Placental epithelial cell (primary cell): ENCODE data around the gene PCDHGC5. TPM values are rescaled to one million over a fixed set of nuclear protein-coding genes. Genes with fewer than 3 reads are reported as not detected.

Experiments
- total RNA-seq: library from RNA; depleted of rRNA; stranded (reverse); fragments of >200 nt; gene quantifications from 2 replicates; pipeline ENCODE4 v1.2.3, GENCODE V29; 2012

PCDHGC5 gene
- 0.22 and 1.6 TPM in 2 replicates for total RNA-seq

DNA sequence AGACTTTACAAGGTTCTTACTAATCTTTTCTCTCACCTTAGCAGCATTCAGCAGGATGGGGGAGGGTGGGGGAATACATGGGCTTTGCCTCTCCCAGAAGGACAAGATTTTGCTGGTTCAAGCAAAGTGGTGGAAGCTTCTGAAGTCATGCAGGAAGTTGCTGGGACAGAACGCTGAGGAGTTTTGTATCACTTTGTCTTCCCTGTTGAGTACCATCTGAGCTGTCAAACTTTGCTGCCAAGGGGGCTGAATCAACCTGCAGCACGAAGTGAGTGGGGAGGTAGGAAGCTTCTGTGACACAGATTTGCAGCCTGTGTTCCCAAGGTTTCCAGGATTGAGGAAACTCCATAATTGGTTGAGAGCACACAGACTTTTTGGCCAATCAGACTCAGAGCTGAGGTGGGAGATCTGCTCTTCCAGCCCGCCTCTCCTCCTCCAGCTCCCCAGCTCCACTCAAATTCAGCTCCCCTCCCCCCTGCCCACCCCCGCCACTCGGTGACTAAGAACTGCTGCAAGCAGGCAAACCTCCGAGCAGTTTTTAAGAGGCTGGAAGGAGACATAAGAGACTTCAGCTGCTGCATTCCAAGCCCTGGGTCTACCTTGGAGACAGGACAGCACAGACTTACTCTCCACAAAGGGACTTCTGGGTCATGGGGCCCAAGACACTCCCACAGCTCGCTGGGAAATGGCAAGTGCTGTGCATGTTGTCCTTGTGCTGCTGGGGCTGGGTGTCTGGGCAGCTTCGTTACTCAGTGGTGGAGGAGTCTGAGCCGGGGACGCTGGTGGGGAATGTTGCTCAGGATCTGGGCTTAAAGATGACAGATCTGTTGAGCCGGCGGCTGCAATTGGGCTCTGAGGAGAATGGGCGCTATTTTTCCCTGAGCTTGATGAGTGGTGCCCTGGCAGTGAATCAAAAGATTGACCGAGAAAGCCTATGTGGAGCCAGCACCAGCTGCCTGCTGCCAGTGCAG lies at the start of gene PCDHGC5:
PCDHGC5 (plus strand) TSS at position 491 of the 971 bp plus-strand sequence; CDS start at position 651, 160 bp downstream.

DNA sequence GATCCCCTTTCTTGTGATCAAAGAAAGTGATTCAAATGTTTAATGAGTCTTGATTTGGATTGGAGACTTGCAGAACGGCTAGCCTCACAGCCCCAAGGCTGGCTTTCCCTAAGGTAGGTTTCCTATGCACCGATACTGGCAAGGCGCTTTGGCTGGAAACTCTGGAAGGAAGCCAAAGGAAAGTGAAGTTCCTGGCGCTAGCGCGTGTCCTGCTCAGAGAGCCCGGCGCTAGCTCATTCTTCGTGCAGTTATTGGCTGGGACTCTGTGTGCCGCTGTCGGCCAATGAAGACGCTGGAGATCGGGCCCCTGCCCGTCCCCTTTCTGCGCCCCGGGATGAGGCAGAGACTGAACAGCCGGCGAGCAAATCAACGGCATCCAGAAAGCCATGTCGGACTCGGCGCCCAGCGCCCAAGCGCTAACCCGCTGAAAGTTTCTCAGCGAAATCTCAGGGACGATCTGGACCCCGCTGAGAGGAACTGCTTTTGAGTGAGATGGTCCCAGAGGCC lies 13.2 kb upstream of the PCDHGC5 start, which contains the start of gene PCDHGC3:
PCDHGC3 (plus strand) TSS at position 342 of the 507 bp plus-strand sequence; CDS start at position 493, 151 bp downstream.

DNA sequence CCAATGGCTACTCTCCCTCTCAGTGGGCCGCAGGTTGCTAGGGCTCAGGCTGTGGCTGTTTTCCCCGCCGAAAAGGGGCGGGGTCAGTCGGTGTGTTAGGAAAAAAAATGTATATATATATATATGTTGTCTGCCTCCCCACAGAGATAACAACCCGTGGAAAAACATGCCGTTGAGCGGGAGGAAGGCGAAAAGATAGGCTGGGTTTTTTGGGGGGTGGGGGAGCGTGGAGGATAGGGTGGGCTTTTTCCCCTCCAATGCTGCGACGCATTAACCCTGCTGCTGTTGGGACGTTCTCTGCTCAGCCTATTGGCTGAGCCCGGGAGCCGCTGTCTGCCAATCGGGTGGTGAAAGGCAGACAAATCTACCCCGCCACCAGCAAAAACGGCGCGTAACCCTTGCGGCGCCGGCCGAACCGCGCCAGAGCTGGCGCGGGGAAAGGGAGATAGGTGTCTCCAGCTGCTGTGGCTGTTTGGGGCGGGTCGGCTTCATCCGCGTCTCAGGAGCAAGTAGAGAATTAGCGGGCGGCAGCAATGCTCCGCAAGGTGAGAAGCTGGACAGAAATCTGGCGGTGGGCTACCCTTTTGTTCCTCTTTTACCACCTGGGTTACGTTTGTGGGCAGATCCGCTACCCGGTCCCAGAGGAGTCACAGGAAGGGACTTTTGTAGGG lies 4.1 kb upstream of the PCDHGC5 start, which contains the start of gene PCDHGC4:
PCDHGC4 (plus strand) TSS at position 390 of the 671 bp plus-strand sequence; CDS start at position 534, 144 bp downstream.

Other genes starting within 250 kb of the PCDHGC5 start
- 0.11 and 0.39 TPM in 2 replicates for gene PCDHB15, start 243.7 kb upstream of the PCDHGC5 start, total RNA-seq
- 0.22 and 0.39 TPM in 2 replicates for gene SLC25A2, start 185.0 kb upstream of the PCDHGC5 start, total RNA-seq
- 49.9 and 60.9 TPM in 2 replicates for gene TAF7, start 168.3 kb upstream of the PCDHGC5 start, total RNA-seq
- 0.22 and 0.39 TPM in 2 replicates for gene PCDHGA1, start 158.6 kb upstream of the PCDHGC5 start, total RNA-seq
- gene PCDHGA2, start 150.3 kb upstream of the PCDHGC5 start, total RNA-seq, result 0.43 and 1.2 TPM in 2 replicates
- gene PCDHGA3, start 145.3 kb upstream of the PCDHGC5 start, total RNA-seq, result 0.33 and 1.2 TPM in 2 replicates
- gene PCDHGB1, start 139.0 kb upstream of the PCDHGC5 start, total RNA-seq, result 0.98 and 2.0 TPM in 2 replicates
- 1.5 and 2.7 TPM in 2 replicates for gene PCDHGA4, start 134.1 kb upstream of the PCDHGC5 start, total RNA-seq
- gene PCDHGB2, start 129.1 kb upstream of the PCDHGC5 start, total RNA-seq, result 0.33 and 2.4 TPM in 2 replicates
- gene PCDHGA5, start 124.9 kb upstream of the PCDHGC5 start, total RNA-seq, result 0.43 and 1.6 TPM in 2 replicates
- gene PCDHGB3, start 118.8 kb upstream of the PCDHGC5 start, total RNA-seq, result 3.1 and 5.9 TPM in 2 replicates
- gene PCDHGA6, start 115.2 kb upstream of the PCDHGC5 start, total RNA-seq, result 2.6 and 3.9 TPM in 2 replicates
- 2.8 and 5.5 TPM in 2 replicates for gene PCDHGA7, start 106.3 kb upstream of the PCDHGC5 start, total RNA-seq
- gene PCDHGB4, start 101.4 kb upstream of the PCDHGC5 start, total RNA-seq, result 12.0 and 13.0 TPM in 2 replicates
- gene PCDHGA8, start 96.4 kb upstream of the PCDHGC5 start, total RNA-seq, result 1.2 and 3.5 TPM in 2 replicates
- 13.7 and 15.4 TPM in 2 replicates for gene PCDHGB5, start 91.1 kb upstream of the PCDHGC5 start, total RNA-seq
- 4.3 and 5.7 TPM in 2 replicates for gene PCDHGA9, start 86.3 kb upstream of the PCDHGC5 start, total RNA-seq
- 2.3 and 3.1 TPM in 2 replicates for gene PCDHGB6, start 81.1 kb upstream of the PCDHGC5 start, total RNA-seq
- 4.4 and 9.4 TPM in 2 replicates for gene PCDHGA10, start 76.1 kb upstream of the PCDHGC5 start, total RNA-seq
- gene PCDHGB7, start 71.4 kb upstream of the PCDHGC5 start, total RNA-seq, result 1.8 and 7.5 TPM in 2 replicates
- 6.2 and 9.0 TPM in 2 replicates for gene PCDHGA11, start 68.0 kb upstream of the PCDHGC5 start, total RNA-seq
- gene PCDHGA12, start 58.6 kb upstream of the PCDHGC5 start, total RNA-seq, result 6.7 and 8.2 TPM in 2 replicates
- 9.4 and 10.3 TPM in 2 replicates for gene PCDHGC3, start 13.1 kb upstream of the PCDHGC5 start, total RNA-seq
- 0.54 and 2.4 TPM in 2 replicates for gene PCDHGC4, start 4.1 kb upstream of the PCDHGC5 start, total RNA-seq
- 34.2 and 47.4 TPM in 2 replicates for gene DIAPH1, start 129.9 kb downstream of the PCDHGC5 start, total RNA-seq
- gene HDAC3, start 147.8 kb downstream of the PCDHGC5 start, total RNA-seq, result 60.1 and 66.4 TPM in 2 replicates
- gene RELL2, start 147.9 kb downstream of the PCDHGC5 start, total RNA-seq, result 7.5 and 9.7 TPM in 2 replicates
- 43.6 and 62.1 TPM in 2 replicates for gene FCHSD1, start 162.3 kb downstream of the PCDHGC5 start, total RNA-seq
- 6.3 and 9.4 TPM in 2 replicates for gene ARAP3, start 193.1 kb downstream of the PCDHGC5 start, total RNA-seq